ENCODE data around the gene ABLIM3. TPM values are rescaled to one million over a fixed set of nuclear protein-coding genes. Genes with fewer than 3 reads are reported as not detected.

The ABLIM3 gene
- total RNA-seq, 1 experiment from 2014 or later = 12.9 TPM

- POLR2A ChIA-PET = no interaction called here
- no peaks in the 10 kb centered on the region for H3K36me3 ChIP-seq (ENCODE audit: control insufficient read depth, insufficient read depth, low read length)
- no peaks in the 10 kb centered on the region for H3K27me3 ChIP-seq (ENCODE audit: control insufficient read depth, insufficient read depth, low read length)
- DNase-seq (ENCODE audit: low read depth, low spot score) (no peak), ATAC-seq (no peak)
- intact Hi-C loops (cut with micrococcal nuclease; ENCODE audit: unreplicated experiment) = no loop called here
- no peak overlapping the region for H3K27ac ChIP-seq (ENCODE audit: low read length)
- H3K4me1 ChIP-seq (ENCODE audit: control insufficient read depth, insufficient read depth, low read length) = peaks cover 25% of the 10 kb centered on the region
- TF ChIP-seq, protein P1, sequence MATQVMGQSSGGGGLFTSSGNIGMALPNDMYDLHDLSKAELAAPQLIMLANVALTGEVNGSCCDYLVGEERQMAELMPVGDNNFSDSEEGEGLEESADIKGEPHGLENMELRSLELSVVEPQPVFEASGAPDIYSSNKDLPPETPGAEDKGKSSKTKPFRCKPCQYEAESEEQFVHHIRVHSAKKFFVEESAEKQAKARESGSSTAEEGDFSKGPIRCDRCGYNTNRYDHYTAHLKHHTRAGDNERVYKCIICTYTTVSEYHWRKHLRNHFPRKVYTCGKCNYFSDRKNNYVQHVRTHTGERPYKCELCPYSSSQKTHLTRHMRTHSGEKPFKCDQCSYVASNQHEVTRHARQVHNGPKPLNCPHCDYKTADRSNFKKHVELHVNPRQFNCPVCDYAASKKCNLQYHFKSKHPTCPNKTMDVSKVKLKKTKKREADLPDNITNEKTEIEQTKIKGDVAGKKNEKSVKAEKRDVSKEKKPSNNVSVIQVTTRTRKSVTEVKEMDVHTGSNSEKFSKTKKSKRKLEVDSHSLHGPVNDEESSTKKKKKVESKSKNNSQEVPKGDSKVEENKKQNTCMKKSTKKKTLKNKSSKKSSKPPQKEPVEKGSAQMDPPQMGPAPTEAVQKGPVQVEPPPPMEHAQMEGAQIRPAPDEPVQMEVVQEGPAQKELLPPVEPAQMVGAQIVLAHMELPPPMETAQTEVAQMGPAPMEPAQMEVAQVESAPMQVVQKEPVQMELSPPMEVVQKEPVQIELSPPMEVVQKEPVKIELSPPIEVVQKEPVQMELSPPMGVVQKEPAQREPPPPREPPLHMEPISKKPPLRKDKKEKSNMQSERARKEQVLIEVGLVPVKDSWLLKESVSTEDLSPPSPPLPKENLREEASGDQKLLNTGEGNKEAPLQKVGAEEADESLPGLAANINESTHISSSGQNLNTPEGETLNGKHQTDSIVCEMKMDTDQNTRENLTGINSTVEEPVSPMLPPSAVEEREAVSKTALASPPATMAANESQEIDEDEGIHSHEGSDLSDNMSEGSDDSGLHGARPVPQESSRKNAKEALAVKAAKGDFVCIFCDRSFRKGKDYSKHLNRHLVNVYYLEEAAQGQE (IDR thresholded peaks at IDR 0.05; ENCODE audit: insufficient read depth in 1 of 2, low read depth in 2 of 2, low read length in 1 of 2) = no peak
- no peak for TF ChIP-seq POLR2AphosphoS5 (IDR thresholded peaks at IDR 0.05; ENCODE audit: low read depth, low read length)
- no TSS peak for BruUV-seq (replicated peaks)
- no peak overlapping the region for H3K4me3 ChIP-seq (ENCODE audit: low read depth in 2 of 2, low read length in 2 of 2)
- no peaks in the 10 kb centered on the region for H3K9me3 ChIP-seq (ENCODE audit: control insufficient read depth, insufficient read depth, low read depth, low read length)
- in situ Hi-C loops (cut with HindIII; ENCODE audit: low pct_unique_long_range_greater_than_20kb, low sequenced_read_pairs) = no loop called here
- CTCF ChIA-PET = interaction anchor here (0.6 kb wide), 1 partner anchor 15 kb away, joined by 5 read pairs; no protein-coding TSS in a partner anchor
These were observed 16.0 kb downstream of the ABLIM3 start for GRCh38 chr5:149157330-149157729.

DNA sequence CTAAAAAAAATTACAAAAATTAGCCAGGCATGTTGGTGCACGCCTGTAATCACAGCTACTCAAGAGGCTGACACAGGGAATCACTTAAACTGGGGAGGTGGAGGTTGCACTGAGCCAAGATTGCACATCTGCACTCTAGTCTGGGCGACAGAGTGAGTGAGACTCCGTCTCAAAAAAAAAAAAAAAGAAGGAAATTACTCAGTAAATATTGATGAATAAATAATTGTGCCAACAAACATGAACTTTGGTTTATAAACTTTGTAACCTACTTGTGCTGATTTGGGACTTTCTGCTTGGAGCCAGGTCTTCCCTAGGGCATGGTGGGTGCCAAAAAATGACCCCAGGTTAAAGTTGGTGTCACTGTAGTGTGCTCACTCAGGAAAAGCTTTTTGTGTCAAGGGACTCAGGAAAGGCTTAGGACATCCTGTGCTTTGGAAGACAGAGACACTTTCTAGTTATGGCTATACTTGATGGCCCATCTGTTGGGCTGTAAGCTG, 19.0 kb downstream of the ABLIM3 start:
- in situ Hi-C loops (cut with HindIII; ENCODE audit: low pct_unique_long_range_greater_than_20kb, low sequenced_read_pairs) (no loop called here), intact Hi-C loops (cut with micrococcal nuclease; ENCODE audit: unreplicated experiment) (no loop called here)
- Histone ChIP-seq H3K9me3 (ENCODE audit: control insufficient read depth, insufficient read depth, low read depth, low read length) (no peaks in the 10 kb centered on the region), H3K27ac (ENCODE audit: low read length) (no peak overlapping the region), H3K27me3 (ENCODE audit: control insufficient read depth, insufficient read depth, low read length) (no peaks in the 10 kb centered on the region), H3K4me1 (ENCODE audit: control insufficient read depth, insufficient read depth, low read length) (peaks cover 5% of the 10 kb centered on the region), H3K4me3 (ENCODE audit: low read depth in 2 of 2, low read length in 2 of 2) (no peak overlapping the region), H3K36me3 (ENCODE audit: control insufficient read depth, insufficient read depth, low read length) (no peaks in the 10 kb centered on the region)
- BruUV-seq (replicated peaks) = no TSS peak
- TF ChIP-seq POLR2AphosphoS5 (IDR thresholded peaks at IDR 0.05; ENCODE audit: low read depth, low read length) (no peak), SIN3A (IDR thresholded peaks at IDR 0.05; ENCODE audit: borderline replicate concordance, insufficient read depth, low read depth, low read length) (no peak), TCF7L2 (IDR thresholded peaks at IDR 0.05; ENCODE audit: low read depth, low read length) (no peak)
- TF ChIP-seq, protein P2, sequence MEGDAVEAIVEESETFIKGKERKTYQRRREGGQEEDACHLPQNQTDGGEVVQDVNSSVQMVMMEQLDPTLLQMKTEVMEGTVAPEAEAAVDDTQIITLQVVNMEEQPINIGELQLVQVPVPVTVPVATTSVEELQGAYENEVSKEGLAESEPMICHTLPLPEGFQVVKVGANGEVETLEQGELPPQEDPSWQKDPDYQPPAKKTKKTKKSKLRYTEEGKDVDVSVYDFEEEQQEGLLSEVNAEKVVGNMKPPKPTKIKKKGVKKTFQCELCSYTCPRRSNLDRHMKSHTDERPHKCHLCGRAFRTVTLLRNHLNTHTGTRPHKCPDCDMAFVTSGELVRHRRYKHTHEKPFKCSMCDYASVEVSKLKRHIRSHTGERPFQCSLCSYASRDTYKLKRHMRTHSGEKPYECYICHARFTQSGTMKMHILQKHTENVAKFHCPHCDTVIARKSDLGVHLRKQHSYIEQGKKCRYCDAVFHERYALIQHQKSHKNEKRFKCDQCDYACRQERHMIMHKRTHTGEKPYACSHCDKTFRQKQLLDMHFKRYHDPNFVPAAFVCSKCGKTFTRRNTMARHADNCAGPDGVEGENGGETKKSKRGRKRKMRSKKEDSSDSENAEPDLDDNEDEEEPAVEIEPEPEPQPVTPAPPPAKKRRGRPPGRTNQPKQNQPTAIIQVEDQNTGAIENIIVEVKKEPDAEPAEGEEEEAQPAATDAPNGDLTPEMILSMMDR (IDR thresholded peaks at IDR 0.05) = no peak
- TF ChIP-seq, protein P1 (IDR thresholded peaks at IDR 0.05; ENCODE audit: insufficient read depth in 1 of 2, low read depth in 2 of 2, low read length in 1 of 2) = no peak
- ChIA-PET CTCF (no interaction called here), POLR2A (no interaction called here)
- ATAC-seq = no peak
- DNase-seq (ENCODE audit: low read depth, low spot score) = no peak

Data from Panc1 (cell line).